ENCODE measurements around the gene UACA. TPM values are rescaled to one million over a fixed set of nuclear protein-coding genes. Genes with fewer than 3 reads are reported as not detected.
A peak's percentile ranks its signal among the peaks of the same experiment; 100 is the strongest.

UACA gene, protein sequence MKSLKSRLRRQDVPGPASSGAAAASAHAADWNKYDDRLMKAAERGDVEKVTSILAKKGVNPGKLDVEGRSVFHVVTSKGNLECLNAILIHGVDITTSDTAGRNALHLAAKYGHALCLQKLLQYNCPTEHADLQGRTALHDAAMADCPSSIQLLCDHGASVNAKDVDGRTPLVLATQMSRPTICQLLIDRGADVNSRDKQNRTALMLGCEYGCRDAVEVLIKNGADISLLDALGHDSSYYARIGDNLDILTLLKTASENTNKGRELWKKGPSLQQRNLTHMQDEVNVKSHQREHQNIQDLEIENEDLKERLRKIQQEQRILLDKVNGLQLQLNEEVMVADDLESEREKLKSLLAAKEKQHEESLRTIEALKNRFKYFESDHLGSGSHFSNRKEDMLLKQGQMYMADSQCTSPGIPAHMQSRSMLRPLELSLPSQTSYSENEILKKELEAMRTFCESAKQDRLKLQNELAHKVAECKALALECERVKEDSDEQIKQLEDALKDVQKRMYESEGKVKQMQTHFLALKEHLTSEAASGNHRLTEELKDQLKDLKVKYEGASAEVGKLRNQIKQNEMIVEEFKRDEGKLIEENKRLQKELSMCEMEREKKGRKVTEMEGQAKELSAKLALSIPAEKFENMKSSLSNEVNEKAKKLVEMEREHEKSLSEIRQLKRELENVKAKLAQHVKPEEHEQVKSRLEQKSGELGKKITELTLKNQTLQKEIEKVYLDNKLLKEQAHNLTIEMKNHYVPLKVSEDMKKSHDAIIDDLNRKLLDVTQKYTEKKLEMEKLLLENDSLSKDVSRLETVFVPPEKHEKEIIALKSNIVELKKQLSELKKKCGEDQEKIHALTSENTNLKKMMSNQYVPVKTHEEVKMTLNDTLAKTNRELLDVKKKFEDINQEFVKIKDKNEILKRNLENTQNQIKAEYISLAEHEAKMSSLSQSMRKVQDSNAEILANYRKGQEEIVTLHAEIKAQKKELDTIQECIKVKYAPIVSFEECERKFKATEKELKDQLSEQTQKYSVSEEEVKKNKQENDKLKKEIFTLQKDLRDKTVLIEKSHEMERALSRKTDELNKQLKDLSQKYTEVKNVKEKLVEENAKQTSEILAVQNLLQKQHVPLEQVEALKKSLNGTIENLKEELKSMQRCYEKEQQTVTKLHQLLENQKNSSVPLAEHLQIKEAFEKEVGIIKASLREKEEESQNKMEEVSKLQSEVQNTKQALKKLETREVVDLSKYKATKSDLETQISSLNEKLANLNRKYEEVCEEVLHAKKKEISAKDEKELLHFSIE (N-terminal part only)
- total RNA-seq (ENCODE audit: unreplicated experiment): 5.2 TPM
- long read RNA-seq: 0 reads

DNA sequence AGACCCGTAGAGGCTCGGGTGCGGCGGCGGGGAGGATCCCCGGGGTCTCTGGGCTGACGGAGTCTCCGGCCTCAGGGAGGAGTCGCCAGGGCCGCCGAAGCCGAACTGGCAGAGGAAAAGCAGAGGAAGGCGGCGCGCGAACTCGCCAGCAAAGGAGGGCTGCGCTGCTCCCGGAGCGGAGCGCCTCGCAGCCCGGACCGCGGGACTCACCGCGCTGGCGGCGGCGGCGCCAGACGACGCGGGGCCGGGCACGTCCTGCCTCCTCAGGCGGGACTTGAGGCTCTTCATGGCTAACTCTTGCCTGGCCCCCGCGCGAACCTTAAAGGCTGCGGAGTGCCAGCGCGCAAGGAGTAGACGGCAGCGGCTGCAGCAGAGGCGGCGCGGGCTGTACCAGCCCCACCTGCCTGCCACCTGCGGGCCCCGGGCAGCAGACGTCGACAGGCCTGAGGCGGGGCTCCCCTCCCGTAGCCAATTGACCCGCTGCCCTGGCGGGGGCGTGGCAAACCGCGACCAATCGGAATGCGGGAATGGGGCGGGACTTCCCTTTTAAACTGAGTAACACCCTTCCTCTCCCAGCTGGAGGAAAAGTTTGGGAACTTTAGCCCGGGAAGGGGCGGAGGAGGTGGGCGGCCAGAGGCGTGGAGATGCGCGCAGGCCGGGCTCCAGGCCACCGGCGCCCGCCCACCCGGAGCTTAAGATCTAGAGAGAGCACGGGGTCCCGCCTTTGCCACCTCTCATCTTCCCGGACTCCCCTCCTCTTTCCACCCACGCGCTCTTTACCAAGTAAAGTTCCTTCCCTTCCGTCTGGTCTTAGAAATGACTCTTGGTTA lies at the start of gene UACA:
TSS of gene UACA (minus strand) at position 439 of the 830 bp plus-strand sequence. CDS start at position 288, 151 bp downstream.
- TF ChIP-seq, protein P1, sequence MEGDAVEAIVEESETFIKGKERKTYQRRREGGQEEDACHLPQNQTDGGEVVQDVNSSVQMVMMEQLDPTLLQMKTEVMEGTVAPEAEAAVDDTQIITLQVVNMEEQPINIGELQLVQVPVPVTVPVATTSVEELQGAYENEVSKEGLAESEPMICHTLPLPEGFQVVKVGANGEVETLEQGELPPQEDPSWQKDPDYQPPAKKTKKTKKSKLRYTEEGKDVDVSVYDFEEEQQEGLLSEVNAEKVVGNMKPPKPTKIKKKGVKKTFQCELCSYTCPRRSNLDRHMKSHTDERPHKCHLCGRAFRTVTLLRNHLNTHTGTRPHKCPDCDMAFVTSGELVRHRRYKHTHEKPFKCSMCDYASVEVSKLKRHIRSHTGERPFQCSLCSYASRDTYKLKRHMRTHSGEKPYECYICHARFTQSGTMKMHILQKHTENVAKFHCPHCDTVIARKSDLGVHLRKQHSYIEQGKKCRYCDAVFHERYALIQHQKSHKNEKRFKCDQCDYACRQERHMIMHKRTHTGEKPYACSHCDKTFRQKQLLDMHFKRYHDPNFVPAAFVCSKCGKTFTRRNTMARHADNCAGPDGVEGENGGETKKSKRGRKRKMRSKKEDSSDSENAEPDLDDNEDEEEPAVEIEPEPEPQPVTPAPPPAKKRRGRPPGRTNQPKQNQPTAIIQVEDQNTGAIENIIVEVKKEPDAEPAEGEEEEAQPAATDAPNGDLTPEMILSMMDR (IDR thresholded peaks at IDR 0.05; ENCODE audit: partially characterized antibody, unreplicated experiment): no peak
- peaks cover 2% of the 10 kb centered on the region for H3K27me3 Mint-ChIP-seq (ENCODE audit: unreplicated experiment)
- peak within 1 kb of the TSS; percentile 57 for H3K27ac Mint-ChIP-seq (ENCODE audit: unreplicated experiment)
- DNase-seq: peak; percentile 95
- peak within 1 kb of the TSS; percentile 98 for H3K4me3 Mint-ChIP-seq (ENCODE audit: unreplicated experiment)
- no peaks in the 10 kb centered on the region for H3K36me3 Mint-ChIP-seq (ENCODE audit: unreplicated experiment)
- H3K9me3 Mint-ChIP-seq (ENCODE audit: unreplicated experiment): no peaks in the 10 kb centered on the region
- H3K4me1 Mint-ChIP-seq (ENCODE audit: low read depth, unreplicated experiment): peaks cover 2% of the 10 kb centered on the region

DNA sequence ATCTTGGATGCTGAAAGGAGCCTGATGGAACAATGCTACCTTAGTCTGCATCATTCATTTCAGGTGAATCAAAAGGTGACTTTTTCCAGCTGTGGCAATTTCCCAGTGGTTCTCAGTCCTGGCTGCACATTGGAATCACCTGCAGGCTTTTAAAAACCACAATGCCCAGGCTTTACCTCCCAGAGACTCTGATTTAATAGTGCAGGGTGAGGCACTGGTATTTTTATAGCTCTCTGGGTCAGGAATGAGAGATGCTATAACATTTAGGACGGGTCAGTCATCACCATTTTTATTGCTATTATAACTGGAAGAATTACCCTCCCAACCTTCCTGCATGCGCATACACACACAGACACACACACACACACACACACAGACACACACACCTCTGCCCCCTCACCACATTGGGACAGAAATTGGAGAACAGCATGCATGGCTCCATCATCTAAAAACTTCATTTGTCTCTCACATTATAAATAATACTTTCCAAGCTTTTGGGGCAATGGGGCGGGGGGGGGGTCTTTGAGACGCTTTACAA lies 49.5 kb upstream of the UACA start:
- Mint-ChIP-seq H3K9me3 (ENCODE audit: unreplicated experiment) (peaks cover 2% of the 10 kb centered on the region), H3K27me3 (ENCODE audit: unreplicated experiment) (peaks cover 7% of the 10 kb centered on the region), H3K27ac (ENCODE audit: unreplicated experiment) (no peak overlapping the region), H3K36me3 (ENCODE audit: unreplicated experiment) (no peaks in the 10 kb centered on the region), H3K4me3 (ENCODE audit: unreplicated experiment) (no peak overlapping the region), H3K4me1 (ENCODE audit: low read depth, unreplicated experiment) (no peaks in the 10 kb centered on the region)
- TF ChIP-seq, protein P1 (IDR thresholded peaks at IDR 0.05; ENCODE audit: partially characterized antibody, unreplicated experiment): no peak
- DNase-seq: no peak

DNA sequence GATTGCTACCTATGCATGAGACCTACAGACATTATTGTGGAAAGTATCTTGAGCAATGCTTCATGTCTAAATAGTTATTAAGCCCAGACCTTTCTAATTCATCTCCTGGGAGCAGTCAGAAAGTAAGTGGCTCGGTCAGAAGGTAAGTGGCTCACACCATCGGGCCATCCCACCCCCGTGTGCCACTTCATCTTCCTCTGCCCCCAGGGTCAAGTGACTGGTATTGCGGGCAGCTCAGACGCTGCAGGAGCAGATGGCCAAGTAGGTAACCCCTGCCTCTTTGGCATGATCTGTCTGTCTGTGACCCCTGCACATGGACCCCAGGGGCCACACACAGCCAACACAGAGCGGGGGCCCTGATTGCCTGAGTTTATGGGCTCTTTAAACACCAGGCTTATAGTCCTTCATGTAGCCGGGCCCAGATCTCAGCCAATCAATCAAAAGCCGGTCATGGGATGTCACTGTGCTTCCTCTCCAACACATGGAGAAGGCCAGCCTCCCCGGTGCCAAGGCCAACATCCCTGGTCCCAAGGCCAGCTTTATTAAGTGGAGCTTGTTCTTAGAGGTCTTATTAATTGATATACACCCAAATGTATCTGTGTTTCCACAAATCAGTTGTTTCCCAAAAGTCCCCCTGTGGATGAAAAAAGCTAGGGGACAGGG lies 47.7 kb upstream of the UACA start:
- TF ChIP-seq, protein P1 (IDR thresholded peaks at IDR 0.05; ENCODE audit: partially characterized antibody, unreplicated experiment): no peak
- Mint-ChIP-seq H3K4me3 (ENCODE audit: unreplicated experiment) (no peak overlapping the region), H3K27ac (ENCODE audit: unreplicated experiment) (no peak overlapping the region), H3K36me3 (ENCODE audit: unreplicated experiment) (no peaks in the 10 kb centered on the region), H3K4me1 (ENCODE audit: low read depth, unreplicated experiment) (no peaks in the 10 kb centered on the region), H3K9me3 (ENCODE audit: unreplicated experiment) (peaks cover 2% of the 10 kb centered on the region), H3K27me3 (ENCODE audit: unreplicated experiment) (peaks cover 7% of the 10 kb centered on the region)
- DNase-seq: no peak
